Peyer's patch (tissue), 4 donors: ENCODE data around the gene CACNA1B.

Experiments used
- POLR2A ChIP-seq, 2 donors: fragments of 450-650 bp; IDR thresholded peaks; one replicate each; pipeline ENCODE4 v1.5.1; 2017; ENCODE audit warnings: antibody characterized with exemption in 2 of 2, mild to moderate bottlenecking in 2 of 2, moderate library complexity in 2 of 2
- TF ChIP-seq, protein P1 (sequence below), 6 experiments: fragments of 450-650 bp in 4 of 6; fragments of 200-600 bp in 2 of 6; sonication (generic) in 1 of 6; IDR thresholded peaks; one replicate each; pipeline ENCODE4 v1.5.1; 2017 to 2019; ENCODE audit warnings: antibody characterized with exemption in 6 of 6, mild to moderate bottlenecking in 3 of 6, moderate library complexity in 1 of 6

DNA sequence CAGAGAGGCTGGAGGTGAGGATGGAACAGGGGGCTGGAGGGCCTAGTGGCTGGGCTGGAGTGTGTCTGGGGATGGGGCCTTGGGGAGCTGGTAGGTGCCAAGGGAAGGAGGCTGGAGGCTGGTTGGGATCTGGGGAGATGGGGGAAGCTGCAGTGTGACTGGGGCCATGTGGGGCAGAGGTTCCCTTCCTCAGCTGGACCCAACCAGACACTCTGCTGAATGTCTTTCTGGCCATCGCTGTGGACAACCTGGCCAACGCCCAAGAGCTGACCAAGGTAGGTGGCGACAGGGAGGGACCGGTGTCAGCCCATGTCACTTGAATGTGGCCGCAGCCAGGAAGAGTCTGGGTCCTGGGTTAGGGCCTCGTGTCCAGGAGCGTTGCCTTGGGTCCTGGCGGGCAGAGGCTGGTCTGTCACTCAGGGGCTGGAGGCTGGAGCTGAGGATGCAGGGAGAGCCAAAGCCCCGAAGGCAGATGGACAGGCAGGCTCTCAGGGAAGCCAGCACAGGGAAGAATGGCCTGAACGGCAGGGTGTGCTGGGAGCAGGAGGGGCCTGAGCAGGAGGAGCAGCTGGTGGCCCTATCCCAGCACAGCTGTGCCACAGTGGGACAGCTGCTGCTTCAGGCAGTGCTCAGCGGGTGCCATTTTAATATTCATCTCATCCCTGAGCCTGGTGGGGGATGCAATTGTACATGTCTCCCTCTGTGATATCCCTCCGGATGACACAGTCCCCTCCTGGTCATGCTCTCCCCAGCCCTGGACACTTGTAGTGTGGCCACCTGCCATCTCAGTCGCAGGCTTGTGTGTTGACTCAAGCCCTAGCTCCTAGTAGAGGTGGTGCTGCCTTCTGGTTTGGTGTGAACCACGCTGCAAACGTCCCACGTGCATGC lies 132.5 kb downstream of the CACNA1B start:
- TF ChIP-seq, protein P1, sequence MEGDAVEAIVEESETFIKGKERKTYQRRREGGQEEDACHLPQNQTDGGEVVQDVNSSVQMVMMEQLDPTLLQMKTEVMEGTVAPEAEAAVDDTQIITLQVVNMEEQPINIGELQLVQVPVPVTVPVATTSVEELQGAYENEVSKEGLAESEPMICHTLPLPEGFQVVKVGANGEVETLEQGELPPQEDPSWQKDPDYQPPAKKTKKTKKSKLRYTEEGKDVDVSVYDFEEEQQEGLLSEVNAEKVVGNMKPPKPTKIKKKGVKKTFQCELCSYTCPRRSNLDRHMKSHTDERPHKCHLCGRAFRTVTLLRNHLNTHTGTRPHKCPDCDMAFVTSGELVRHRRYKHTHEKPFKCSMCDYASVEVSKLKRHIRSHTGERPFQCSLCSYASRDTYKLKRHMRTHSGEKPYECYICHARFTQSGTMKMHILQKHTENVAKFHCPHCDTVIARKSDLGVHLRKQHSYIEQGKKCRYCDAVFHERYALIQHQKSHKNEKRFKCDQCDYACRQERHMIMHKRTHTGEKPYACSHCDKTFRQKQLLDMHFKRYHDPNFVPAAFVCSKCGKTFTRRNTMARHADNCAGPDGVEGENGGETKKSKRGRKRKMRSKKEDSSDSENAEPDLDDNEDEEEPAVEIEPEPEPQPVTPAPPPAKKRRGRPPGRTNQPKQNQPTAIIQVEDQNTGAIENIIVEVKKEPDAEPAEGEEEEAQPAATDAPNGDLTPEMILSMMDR (IDR thresholded peaks at IDR 0.05): no peak
- no peak for TF ChIP-seq POLR2A (IDR thresholded peaks at IDR 0.05)
